ENCODE measurements around the gene IGSF3.

The IGSF3 gene

DNA sequence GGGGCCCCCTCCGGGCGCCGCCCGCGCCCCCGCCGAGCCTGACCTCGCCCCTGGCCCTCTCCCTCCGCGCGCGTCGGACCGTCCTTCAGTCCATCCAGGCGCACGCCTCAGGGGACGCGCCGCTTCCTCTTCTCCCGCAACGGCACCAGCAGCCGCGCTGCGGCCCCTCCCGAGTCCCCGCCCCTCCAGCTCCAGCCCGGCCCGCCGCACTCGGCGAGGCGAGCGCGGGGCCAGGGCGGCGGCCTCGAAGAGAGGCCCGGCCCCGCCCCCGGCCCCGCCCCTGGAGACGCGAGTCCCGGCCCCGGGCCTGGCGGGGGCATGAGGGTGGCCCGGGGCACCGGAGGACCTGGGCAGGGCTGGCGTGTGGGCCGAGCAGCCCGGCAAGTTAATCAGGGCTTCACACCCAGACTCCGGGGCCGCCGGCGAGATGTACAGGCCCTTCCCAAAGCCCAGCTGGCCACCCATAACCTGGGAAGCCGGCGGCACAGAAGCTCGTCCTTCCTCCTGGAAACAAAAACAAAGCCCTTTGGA lies at the start of gene IGSF3:
Gene IGSF3 (minus strand): TSS at position 159 of the 531 bp plus-strand sequence. CDS start 1,407 bp downstream, outside the sequence.
- TF ChIP-seq, protein P1, sequence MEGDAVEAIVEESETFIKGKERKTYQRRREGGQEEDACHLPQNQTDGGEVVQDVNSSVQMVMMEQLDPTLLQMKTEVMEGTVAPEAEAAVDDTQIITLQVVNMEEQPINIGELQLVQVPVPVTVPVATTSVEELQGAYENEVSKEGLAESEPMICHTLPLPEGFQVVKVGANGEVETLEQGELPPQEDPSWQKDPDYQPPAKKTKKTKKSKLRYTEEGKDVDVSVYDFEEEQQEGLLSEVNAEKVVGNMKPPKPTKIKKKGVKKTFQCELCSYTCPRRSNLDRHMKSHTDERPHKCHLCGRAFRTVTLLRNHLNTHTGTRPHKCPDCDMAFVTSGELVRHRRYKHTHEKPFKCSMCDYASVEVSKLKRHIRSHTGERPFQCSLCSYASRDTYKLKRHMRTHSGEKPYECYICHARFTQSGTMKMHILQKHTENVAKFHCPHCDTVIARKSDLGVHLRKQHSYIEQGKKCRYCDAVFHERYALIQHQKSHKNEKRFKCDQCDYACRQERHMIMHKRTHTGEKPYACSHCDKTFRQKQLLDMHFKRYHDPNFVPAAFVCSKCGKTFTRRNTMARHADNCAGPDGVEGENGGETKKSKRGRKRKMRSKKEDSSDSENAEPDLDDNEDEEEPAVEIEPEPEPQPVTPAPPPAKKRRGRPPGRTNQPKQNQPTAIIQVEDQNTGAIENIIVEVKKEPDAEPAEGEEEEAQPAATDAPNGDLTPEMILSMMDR (IDR thresholded peaks at IDR 0.05; ENCODE audit: low read depth, low read length) = no peak
- DNase-seq (ENCODE audit: extremely low read depth, low read depth) = no peak

DNA sequence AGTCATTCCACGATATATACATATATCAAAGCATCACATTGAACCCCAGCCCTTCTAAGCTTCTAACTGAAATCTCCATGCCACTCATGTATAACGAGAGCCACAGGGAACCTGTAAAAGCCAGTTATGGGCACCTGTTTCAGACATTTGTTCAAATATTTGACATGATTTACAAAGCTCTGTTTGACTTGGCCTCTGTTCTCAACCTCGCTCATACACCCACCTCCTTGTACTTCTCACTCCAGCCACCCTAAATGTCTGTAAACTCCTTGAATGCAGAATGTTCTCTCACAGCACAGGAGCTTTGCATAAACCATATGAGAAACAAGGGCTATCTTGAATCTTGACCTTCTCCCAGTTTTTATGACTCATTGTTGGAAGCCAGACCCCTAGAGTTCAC lies 49.8 kb upstream of the IGSF3 start:
- no peak for DNase-seq (ENCODE audit: extremely low read depth, low read depth)
- TF ChIP-seq, protein P1 (IDR thresholded peaks at IDR 0.05; ENCODE audit: low read depth, low read length) = no peak

- TF ChIP-seq, protein P1 (IDR thresholded peaks at IDR 0.05; ENCODE audit: low read depth, low read length) = no peak
- no peak for DNase-seq (ENCODE audit: extremely low read depth, low read depth)
Measured at GRCh38 chr1:116716391-116716790, 48.9 kb upstream of the IGSF3 start.

GRCh38 chr1:116713474-116713873 lies 45.9 kb upstream of the IGSF3 start:
- DNase-seq (ENCODE audit: extremely low read depth, low read depth) = no peak
- TF ChIP-seq, protein P1 (IDR thresholded peaks at IDR 0.05; ENCODE audit: low read depth, low read length) = no peak

DNA sequence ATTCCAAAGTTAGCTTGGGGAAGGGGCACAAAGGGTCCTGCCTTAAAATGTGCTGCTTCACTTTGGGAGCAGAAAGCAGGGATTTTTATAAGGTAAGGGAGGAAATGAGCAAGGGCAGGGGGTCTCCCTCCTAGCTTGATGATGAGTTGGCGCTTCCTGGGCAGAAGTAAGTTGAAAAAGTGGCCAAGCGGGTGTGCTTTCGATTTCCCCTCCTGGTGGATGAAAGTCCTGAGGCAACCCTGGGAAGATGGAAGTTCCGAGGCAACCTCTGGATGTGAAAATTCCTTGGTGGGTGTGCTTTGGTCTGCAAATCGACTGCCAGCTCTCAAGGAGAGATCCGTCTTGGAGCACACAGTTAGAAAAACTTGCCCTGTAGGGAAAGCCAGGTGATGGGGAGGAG lies 45.0 kb upstream of the IGSF3 start:
- TF ChIP-seq, protein P1 (IDR thresholded peaks at IDR 0.05; ENCODE audit: low read depth, low read length) = no peak
- DNase-seq (ENCODE audit: extremely low read depth, low read depth) = no peak

- no peak for DNase-seq (ENCODE audit: extremely low read depth, low read depth)
- TF ChIP-seq, protein P1 (IDR thresholded peaks at IDR 0.05; ENCODE audit: low read depth, low read length) = no peak
Measured at GRCh38 chr1:116711263-116711840, 43.8 kb upstream of the IGSF3 start.

GRCh38 chr1:116710420-116711262 lies 43.1 kb upstream of the IGSF3 start:
- TF ChIP-seq, protein P1 (IDR thresholded peaks at IDR 0.05; ENCODE audit: low read depth, low read length) = no peak
- no peak for DNase-seq (ENCODE audit: extremely low read depth, low read depth)

Measured in AG09319 (cell line).